Pons (tissue), 1 donor: ENCODE results near the gene AGXT.

Experiments
- DNase-seq: peaks from one replicate; pipeline ENCODE4 v3.0.0-alpha.2; 2016; ENCODE audit warnings: low spot score

Gene AGXT

GRCh38 chr2:240886678-240887609 is 18.3 kb downstream of the AGXT start:
- no peak for DNase-seq

GRCh38 chr2:240887631-240888030 is 19.0 kb downstream of the AGXT start:
- DNase-seq, result no peak

GRCh38 chr2:240888130-240888889 is 19.7 kb downstream of the AGXT start:
- no peak for DNase-seq

GRCh38 chr2:240888890-240889573 is 20.4 kb downstream of the AGXT start:
- no peak for DNase-seq

GRCh38 chr2:240889601-240890560 is 21.3 kb downstream of the AGXT start:
- no peak for DNase-seq

GRCh38 chr2:240890691-240891090 is 22.1 kb downstream of the AGXT start:
- DNase-seq, result no peak

- DNase-seq, result no peak
Observed at GRCh38 chr2:240891492-240892340, 23.1 kb downstream of the AGXT start.

- DNase-seq, result no peak
Observed at GRCh38 chr2:240892356-240892755, 23.7 kb downstream of the AGXT start.

- DNase-seq, result no peak
Observed at GRCh38 chr2:240892925-240893324, 24.3 kb downstream of the AGXT start.

GRCh38 chr2:240893363-240893844 is 24.8 kb downstream of the AGXT start:
- DNase-seq, result no peak

GRCh38 chr2:240894006-240894405 is 25.4 kb downstream of the AGXT start:
- no peak for DNase-seq

GRCh38 chr2:240894836-240895558 is 26.4 kb downstream of the AGXT start:
- DNase-seq, result no peak

- DNase-seq, result no peak
Observed at GRCh38 chr2:240895656-240896388, 27.2 kb downstream of the AGXT start, which contains the start of gene MAB21L4. MAB21L4 (minus strand) TSS chr2:240896156; CDS start chr2:240895997, 159 bp downstream.

- DNase-seq, result no peak
Observed at GRCh38 chr2:240896394-240896793, 27.8 kb downstream of the AGXT start.

GRCh38 chr2:240896871-240897692 is 28.5 kb downstream of the AGXT start:
- DNase-seq, result no peak

- no peak for DNase-seq
Observed at GRCh38 chr2:240898108-240898730, 29.6 kb downstream of the AGXT start.

- no peak for DNase-seq
Observed at GRCh38 chr2:240898731-240899467, 30.3 kb downstream of the AGXT start.
